ENCODE results near the gene IL22RA1. TPM values are rescaled to one million over a fixed set of nuclear protein-coding genes. Genes with fewer than 3 reads are reported as not detected.

IL22RA1 gene
- total RNA-seq, 1 donor = not detected

DNA sequence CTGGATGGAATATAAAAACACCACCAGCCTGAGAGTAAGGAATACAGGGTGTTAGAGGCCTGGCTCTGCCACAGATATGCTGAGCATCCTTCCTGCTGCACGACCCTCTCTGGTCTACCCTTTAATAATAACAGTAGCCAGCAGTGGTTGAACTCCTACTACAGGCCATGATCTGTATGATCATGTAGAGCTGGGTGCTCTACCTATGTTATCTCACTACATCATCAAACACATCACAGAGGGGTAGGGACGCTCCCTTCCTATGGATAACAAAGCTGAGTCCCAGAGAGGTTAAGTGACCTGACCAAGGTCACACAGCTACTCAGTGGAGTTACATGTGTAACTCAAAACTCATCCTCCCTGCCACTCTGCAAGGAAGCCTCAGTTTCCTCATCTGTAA is 18.0 kb downstream of the IL22RA1 start:
- H3K4me3 ChIP-seq (ENCODE audit: low read depth, low read length) = no peak overlapping the region
- TF ChIP-seq, protein P1, sequence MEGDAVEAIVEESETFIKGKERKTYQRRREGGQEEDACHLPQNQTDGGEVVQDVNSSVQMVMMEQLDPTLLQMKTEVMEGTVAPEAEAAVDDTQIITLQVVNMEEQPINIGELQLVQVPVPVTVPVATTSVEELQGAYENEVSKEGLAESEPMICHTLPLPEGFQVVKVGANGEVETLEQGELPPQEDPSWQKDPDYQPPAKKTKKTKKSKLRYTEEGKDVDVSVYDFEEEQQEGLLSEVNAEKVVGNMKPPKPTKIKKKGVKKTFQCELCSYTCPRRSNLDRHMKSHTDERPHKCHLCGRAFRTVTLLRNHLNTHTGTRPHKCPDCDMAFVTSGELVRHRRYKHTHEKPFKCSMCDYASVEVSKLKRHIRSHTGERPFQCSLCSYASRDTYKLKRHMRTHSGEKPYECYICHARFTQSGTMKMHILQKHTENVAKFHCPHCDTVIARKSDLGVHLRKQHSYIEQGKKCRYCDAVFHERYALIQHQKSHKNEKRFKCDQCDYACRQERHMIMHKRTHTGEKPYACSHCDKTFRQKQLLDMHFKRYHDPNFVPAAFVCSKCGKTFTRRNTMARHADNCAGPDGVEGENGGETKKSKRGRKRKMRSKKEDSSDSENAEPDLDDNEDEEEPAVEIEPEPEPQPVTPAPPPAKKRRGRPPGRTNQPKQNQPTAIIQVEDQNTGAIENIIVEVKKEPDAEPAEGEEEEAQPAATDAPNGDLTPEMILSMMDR (IDR thresholded peaks at IDR 0.05; ENCODE audit: insufficient read depth, low read depth, low read length) = no peak
- DNase-seq (ENCODE audit: low read depth) = no peak

DNA sequence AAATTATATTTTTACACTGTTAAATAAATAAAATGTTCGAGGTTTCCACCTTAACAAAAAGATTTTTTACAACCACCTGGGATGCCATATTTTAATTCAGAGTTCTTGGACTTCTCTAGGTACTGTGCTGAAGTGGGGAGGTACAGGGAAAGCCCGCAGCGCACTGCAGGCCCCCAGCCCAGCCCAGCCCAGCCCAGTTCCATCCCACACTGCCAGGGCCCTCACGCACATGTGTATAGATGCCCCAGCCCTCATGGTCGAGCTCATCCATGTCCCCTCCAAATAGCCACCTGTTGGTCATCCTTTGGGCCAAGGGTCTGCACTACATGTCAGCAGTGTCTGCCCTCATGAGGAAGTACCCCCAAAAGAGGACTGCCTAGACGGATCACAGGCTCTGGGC is 19.3 kb downstream of the IL22RA1 start:
- no peak overlapping the region for H3K4me3 ChIP-seq (ENCODE audit: low read depth, low read length)
- no peak for DNase-seq (ENCODE audit: low read depth)
- TF ChIP-seq, protein P1 (IDR thresholded peaks at IDR 0.05; ENCODE audit: insufficient read depth, low read depth, low read length) = no peak

DNA sequence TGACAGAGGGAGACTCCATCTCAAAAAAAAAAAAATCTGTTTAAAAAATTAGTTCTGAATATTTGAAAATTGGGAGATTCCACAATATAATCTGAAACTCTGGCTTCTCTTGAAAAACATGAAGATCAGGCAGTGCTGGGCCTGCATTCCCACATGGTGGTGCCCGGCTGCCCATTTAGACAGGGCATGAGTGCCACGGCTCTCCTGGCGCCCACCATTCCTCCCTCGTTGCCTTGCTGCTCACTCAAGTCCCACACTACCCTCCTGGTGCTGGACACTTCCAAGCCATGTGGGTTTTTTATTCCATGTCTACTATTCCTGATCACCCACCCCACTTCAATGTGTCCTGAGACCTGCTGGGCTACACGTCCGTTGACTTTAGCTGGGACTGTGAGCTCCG is 20.2 kb downstream of the IL22RA1 start:
- no peak overlapping the region for H3K4me3 ChIP-seq (ENCODE audit: low read depth, low read length)
- TF ChIP-seq, protein P1 (IDR thresholded peaks at IDR 0.05; ENCODE audit: insufficient read depth, low read depth, low read length) = no peak
- no peak for DNase-seq (ENCODE audit: low read depth)

DNA sequence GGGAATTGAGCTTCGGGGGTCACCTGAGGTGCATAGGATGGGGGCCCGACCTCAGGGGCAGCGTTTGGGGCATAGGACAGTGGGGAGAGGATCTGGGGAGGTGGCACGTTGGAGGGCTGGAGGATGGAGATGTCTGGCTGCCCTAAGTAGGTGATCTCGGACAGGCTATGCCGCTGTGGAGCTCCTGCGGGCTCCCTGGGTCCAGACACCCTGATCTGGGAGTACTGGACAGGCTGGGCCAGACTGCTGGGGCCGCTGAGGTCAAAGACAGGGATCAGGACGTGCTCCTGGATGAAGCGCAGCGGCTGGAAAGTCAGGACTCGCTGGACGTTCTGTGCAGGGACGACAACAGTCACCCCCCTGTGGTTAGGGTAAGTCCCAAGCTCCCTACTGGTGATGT is 21.5 kb downstream of the IL22RA1 start:
- no peak for DNase-seq (ENCODE audit: low read depth)
- TF ChIP-seq, protein P1 (IDR thresholded peaks at IDR 0.05; ENCODE audit: insufficient read depth, low read depth, low read length) = no peak

DNA sequence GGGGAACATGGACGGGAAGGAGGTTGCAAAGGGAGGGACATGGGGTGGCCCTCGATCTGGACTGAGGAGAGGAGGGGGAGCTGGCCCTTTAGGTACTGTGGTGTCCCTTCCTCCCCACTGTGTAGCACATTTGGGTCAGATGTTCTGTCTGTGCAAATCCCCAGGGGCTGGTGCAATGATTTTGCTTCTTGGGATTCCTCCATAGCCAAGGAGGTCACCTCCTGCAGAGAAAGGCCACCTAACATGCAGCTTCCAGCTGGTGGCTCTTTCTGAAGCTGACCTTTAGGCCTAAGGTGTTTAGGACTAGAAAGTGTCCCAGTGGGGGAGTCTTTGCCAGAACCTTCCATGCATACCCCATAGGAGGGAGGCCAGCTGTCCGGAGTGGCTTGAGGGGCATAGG is 22.0 kb downstream of the IL22RA1 start:
- DNase-seq (ENCODE audit: low read depth) = no peak
- no peak overlapping the region for H3K4me3 ChIP-seq (ENCODE audit: low read depth, low read length)
- TF ChIP-seq, protein P1 (IDR thresholded peaks at IDR 0.05; ENCODE audit: insufficient read depth, low read depth, low read length) = no peak

More for the DNA sequence above, 21.5 kb downstream of the IL22RA1 start:
- H3K4me3 ChIP-seq (ENCODE audit: low read depth, low read length) = no peak overlapping the region

DNA sequence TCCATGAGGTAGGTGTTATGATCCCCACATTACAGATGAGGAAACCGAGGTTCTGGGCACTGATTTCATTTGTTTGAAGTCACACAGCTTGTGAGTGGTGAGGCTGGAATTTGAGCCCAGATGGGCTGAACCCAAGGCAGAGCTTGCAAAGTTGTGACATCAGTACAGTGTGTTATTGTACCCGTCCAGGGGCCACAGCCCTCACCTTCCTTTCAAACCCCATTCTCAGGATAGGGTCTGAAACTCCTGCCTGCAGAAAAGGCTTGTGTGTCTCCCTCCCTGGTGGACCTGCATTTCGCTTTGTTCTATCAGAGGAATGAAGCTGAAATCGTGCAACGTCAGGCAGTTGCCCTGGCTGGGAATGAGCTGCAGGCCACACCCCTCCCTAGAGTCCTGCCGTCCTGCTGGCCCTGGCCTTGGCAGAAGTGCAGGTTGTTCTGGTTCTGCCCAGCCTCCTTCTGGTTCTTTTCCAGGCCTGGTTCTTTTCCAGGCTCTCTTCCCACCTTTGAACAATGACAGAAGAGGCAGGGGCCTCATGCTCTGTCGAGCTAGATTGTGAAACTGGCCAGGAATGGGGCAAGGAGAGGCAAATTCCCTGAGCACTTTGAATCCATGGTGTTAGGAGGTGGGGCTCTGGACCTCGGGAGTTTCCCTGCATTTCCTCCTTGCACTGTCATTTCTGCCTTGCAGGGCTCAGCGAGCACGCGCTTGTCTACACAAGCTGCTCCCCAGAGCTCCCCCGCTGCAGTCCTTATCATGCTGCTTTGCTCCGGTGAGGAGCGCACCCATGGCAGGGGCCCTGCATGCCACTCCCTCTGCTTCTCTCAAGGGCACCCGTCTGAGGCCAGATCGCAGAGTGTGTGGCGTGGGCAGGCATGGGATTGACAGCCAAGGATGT is 22.8 kb downstream of the IL22RA1 start:
- TF ChIP-seq, protein P1 (IDR thresholded peaks at IDR 0.05; ENCODE audit: insufficient read depth, low read depth, low read length) = no peak
- no peak for DNase-seq (ENCODE audit: low read depth)
- H3K4me3 ChIP-seq (ENCODE audit: low read depth, low read length) = no peak overlapping the region
